Hepatocyte (in vitro differentiated cells): ENCODE data around the gene PLCH2.

Experiments used
- EZH2phosphoT487 ChIP-seq: fragments of 200-600 bp; sonication (generic); IDR thresholded peaks from one replicate; pipeline ENCODE4 v1.6.1; 2018; ENCODE audit warnings: antibody characterized with exemption, mild to moderate bottlenecking, low read depth, moderate library complexity; ENCODE audit not compliant: unreplicated experiment, severe bottlenecking
- TF ChIP-seq, protein P1 (sequence below): fragments of 200-600 bp; sonication (generic); IDR thresholded peaks from 2 replicates; pipeline ENCODE4 v1.5.1; 2016; ENCODE audit warnings: antibody characterized with exemption, mild to moderate bottlenecking; ENCODE audit not compliant: poor library complexity

DNA sequence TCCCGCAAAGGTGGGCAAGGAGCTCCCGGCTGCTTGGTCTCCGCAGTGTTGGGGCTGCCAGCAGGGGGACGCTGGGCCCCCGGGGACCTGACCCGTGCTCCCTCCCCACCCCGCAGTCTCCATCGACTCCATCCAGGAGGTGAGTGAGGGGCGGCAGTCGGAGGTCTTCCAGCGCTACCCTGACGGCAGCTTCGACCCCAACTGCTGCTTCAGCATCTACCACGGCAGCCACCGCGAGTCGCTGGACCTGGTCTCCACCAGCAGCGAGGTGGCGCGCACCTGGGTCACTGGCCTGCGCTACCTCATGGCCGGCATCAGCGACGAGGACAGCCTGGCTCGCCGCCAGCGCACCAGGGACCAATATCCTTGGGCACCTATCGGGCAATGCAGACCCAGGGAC is 3.5 kb downstream of the PLCH2 start:
- TF ChIP-seq, protein P1, sequence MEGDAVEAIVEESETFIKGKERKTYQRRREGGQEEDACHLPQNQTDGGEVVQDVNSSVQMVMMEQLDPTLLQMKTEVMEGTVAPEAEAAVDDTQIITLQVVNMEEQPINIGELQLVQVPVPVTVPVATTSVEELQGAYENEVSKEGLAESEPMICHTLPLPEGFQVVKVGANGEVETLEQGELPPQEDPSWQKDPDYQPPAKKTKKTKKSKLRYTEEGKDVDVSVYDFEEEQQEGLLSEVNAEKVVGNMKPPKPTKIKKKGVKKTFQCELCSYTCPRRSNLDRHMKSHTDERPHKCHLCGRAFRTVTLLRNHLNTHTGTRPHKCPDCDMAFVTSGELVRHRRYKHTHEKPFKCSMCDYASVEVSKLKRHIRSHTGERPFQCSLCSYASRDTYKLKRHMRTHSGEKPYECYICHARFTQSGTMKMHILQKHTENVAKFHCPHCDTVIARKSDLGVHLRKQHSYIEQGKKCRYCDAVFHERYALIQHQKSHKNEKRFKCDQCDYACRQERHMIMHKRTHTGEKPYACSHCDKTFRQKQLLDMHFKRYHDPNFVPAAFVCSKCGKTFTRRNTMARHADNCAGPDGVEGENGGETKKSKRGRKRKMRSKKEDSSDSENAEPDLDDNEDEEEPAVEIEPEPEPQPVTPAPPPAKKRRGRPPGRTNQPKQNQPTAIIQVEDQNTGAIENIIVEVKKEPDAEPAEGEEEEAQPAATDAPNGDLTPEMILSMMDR, result no peak
- TF ChIP-seq EZH2phosphoT487, result no peak
